ENCODE data around the gene NRAP.

The NRAP gene

DNA sequence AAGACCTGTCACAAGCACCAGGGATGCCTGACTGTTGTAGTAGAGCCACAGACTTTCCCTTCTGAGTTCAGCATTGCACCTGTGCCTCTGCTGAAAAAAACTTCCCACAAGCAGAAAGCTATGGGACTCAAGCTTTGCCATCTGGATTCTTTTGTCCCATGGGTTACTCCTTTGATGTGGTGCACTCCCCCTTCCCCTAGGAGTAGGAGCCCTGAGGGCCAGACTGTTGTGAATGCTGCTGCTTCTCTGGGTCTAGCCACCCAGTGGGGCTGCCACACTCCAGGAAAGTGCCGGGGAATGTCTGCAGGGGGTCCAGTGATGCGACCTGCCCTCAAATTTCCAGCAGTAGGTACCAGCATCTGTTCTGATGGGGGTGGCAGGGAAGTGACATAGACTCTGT lies 27.5 kb upstream of the NRAP start (continued):
- TF ChIP-seq, protein P1, sequence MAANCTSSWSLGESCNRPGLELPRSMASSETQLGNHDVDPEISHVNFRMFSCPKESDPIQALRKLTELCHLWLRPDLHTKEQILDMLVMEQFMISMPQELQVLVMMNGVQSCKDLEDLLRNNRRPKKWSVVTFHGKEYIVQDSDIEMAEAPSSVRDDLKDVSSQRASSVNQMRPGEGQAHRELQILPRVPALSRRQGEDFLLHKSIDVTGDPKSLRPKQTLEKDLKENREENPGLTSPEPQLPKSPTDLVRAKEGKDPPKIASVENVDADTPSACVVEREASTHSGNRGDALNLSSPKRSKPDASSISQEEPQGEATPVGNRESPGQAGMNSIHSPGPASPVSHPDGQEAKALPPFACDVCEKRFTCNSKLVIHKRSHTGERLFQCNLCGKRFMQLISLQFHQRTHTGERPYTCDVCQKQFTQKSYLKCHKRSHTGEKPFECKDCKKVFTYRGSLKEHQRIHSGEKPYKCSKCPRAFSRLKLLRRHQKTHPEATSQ (tag by site-specific recombination; IDR thresholded peaks at IDR 0.05) = no peak

DNA sequence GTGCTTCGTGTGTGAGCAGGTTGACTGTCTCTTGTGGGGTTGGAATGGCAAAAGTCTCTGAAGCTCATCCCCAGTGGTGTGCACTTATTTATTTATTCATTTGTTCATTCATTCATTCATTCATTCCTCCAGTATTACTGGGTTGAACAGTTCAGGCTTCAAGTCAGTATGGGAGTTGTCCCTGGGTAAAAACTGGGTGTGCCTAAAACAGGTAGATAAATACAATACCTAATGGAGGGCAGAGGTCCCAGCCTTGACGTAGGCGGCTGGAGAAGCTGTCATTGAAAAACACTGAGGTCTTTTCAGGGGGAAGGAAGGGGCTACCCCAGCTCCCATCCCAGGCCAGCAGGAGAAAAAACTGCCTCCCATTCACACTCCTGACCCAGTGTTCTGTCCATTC lies 26.9 kb upstream of the NRAP start:
- Histone ChIP-seq H3K4me1 (ENCODE audit: control insufficient read depth, insufficient read depth, low read length) (no peaks in the 10 kb centered on the region; the same call in 1 of the 2 replicates), H3K4me3 (ENCODE audit: low read depth, low read length) (no peak overlapping the region), H3K27ac (ENCODE audit: extremely low read depth, low read depth, low read length) (no peak overlapping the region), H3K9me3 (ENCODE audit: control insufficient read depth, insufficient read depth, low read depth, low read length) (no peaks in the 10 kb centered on the region), H3K36me3 (ENCODE audit: control insufficient read depth in 2 of 2, insufficient read depth in 1 of 2, low read length in 2 of 2) (peaks cover 0 to 12% of the 10 kb centered on the region in 2 experiments; a peak in 1 of 3 replicates)
- CTCF ChIA-PET = interaction anchor here (1.0 to 1.6 kb wide), 2 partner anchors 11 to 74 kb away, joined by 4 to 5 read pairs; partner anchors contain the start of gene CASP7
- POLR2A ChIA-PET = no interaction called here
- TF ChIP-seq SP3 (tag by site-specific recombination; IDR thresholded peaks at IDR 0.05) = no peak
- TF ChIP-seq ZNF211 (tag by site-specific recombination; IDR thresholded peaks at IDR 0.05; ENCODE audit: low read depth) = no peak
- no peak for TF ChIP-seq ZNF654 (tag by site-specific recombination; IDR thresholded peaks at IDR 0.05; ENCODE audit: low read depth)
- TF ChIP-seq, protein P2, sequence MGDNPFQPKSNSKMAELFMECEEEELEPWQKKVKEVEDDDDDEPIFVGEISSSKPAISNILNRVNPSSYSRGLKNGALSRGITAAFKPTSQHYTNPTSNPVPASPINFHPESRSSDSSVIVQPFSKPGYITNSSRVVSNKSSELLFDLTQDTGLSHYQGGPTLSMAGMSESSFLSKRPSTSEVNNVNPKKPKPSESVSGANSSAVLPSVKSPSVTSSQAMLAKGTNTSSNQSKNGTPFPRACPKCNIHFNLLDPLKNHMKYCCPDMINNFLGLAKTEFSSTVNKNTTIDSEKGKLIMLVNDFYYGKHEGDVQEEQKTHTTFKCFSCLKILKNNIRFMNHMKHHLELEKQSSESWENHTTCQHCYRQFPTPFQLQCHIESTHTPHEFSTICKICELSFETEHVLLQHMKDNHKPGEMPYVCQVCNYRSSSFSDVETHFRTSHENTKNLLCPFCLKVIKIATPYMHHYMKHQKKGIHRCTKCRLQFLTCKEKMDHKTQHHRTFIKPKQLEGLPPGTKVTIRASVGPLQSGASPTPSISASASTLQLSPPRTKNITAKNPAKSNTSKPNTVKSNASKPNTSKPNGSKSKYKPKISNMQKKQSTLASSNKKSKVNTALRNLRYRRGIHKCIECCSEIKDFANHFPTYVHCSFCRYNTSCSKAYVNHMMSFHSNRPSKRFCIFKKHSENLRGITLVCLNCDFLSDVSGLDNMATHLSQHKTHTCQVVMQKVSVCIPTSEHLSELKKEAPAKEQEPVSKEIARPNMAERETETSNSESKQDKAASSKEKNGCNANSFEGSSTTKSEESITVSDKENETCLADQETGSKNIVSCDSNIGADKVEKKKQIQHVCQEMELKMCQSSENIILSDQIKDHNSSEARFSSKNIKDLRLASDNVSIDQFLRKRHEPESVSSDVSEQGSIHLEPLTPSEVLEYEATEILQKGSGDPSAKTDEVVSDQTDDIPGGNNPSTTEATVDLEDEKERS (tag by site-specific recombination; IDR thresholded peaks at IDR 0.05) = no peak
- TF ChIP-seq ZNF404 (tag by site-specific recombination; IDR thresholded peaks at IDR 0.05) = no peak

DNA sequence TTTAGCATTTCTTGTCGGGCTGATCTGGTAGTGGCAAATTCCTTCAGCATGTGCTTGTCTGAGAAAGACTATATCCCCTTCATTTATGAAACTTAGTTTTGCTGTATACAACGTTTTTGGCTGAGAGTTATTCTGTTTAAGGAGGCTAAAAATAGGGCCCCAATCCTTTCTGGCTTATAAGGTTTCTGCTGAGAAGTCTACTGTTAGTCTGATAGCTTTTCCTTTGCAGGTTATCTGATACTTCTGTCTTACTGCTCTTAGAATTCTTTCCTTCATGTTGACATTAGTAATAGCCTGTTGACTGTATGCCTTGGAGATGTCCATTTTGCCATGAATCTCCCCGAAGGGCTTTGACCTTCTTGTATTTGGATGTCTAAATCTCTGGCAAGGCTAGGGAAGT lies 25.7 kb upstream of the NRAP start:
- POLR2A ChIA-PET = no interaction called here
- H3K4me3 ChIP-seq (ENCODE audit: low read depth, low read length) = no peak overlapping the region
- CTCF ChIA-PET = interaction anchor here (1.6 kb wide), 1 partner anchor 10 kb away, joined by 5 read pairs; the partner anchor contains the start of gene CASP7
- H3K27ac ChIP-seq (ENCODE audit: extremely low read depth, low read depth, low read length) = no peak overlapping the region
- no peaks in the 10 kb centered on the region; the same call in 1 of the 2 replicates for H3K4me1 ChIP-seq (ENCODE audit: control insufficient read depth, insufficient read depth, low read length)
- peaks cover 3% of the 10 kb centered on the region; the same call in 1 of the 2 replicates for H3K9me3 ChIP-seq (ENCODE audit: control insufficient read depth, insufficient read depth, low read depth, low read length)
- TF ChIP-seq ZNF664 (tag by site-specific recombination; IDR thresholded peaks at IDR 0.05) = no peak
- peaks cover 0 to 12% of the 10 kb centered on the region in 2 experiments; a peak in 1 of 3 replicates for H3K36me3 ChIP-seq (ENCODE audit: control insufficient read depth in 2 of 2, insufficient read depth in 1 of 2, low read length in 2 of 2)

DNA sequence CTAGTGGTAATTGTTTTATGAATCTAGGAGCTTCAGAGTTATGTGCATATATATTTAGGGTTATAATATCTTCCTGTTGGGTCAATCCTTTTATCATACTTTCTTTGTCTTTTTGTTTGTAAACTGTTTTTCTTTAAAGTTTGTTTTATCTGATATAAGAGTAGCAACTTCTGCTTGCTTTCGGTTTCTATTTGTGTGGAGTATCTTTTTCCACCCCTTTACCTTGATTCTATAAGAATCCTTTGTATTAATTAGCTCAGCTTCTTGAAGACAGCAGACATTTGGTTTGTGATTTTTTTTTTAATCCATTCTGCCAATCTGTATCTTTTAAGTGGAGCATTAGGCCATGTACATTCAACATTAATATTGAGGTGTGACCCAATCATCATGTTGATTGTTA lies 25.2 kb upstream of the NRAP start:
- TF ChIP-seq ZNF792 (tag by site-specific recombination; IDR thresholded peaks at IDR 0.05) = no peak
- no peak for TF ChIP-seq HOXD13 (CRISPR knock-in tag; IDR thresholded peaks at IDR 0.05; ENCODE audit: borderline replicate concordance)
- TF ChIP-seq ZNF544 (tag by site-specific recombination; IDR thresholded peaks at IDR 0.05) = no peak
- no peak for TF ChIP-seq ZNF292 (tag by site-specific recombination; IDR thresholded peaks at IDR 0.05; ENCODE audit: borderline replicate concordance, low read depth)
- TF ChIP-seq, protein P3, sequence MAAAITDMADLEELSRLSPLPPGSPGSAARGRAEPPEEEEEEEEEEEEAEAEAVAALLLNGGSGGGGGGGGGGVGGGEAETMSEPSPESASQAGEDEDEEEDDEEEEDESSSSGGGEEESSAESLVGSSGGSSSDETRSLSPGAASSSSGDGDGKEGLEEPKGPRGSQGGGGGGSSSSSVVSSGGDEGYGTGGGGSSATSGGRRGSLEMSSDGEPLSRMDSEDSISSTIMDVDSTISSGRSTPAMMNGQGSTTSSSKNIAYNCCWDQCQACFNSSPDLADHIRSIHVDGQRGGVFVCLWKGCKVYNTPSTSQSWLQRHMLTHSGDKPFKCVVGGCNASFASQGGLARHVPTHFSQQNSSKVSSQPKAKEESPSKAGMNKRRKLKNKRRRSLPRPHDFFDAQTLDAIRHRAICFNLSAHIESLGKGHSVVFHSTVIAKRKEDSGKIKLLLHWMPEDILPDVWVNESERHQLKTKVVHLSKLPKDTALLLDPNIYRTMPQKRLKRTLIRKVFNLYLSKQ (tag by site-specific recombination; IDR thresholded peaks at IDR 0.05; ENCODE audit: borderline replicate concordance) = no peak
- TF ChIP-seq ZNF549 (tag by site-specific recombination; IDR thresholded peaks at IDR 0.05) = no peak
- TF ChIP-seq, protein P4, sequence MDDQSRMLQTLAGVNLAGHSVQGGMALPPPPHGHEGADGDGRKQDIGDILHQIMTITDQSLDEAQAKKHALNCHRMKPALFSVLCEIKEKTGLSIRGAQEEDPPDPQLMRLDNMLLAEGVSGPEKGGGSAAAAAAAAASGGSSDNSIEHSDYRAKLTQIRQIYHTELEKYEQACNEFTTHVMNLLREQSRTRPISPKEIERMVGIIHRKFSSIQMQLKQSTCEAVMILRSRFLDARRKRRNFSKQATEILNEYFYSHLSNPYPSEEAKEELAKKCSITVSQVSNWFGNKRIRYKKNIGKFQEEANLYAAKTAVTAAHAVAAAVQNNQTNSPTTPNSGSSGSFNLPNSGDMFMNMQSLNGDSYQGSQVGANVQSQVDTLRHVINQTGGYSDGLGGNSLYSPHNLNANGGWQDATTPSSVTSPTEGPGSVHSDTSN (CRISPR knock-in tag; IDR thresholded peaks at IDR 0.05) = no peak
- TF ChIP-seq ZNF529 (tag by site-specific recombination; IDR thresholded peaks at IDR 0.05; ENCODE audit: insufficient replicate concordance) = no peak
- no peak for TF ChIP-seq ZNF174 (tag by site-specific recombination; IDR thresholded peaks at IDR 0.05)
- no peak for TF ChIP-seq BCL11B (tag by site-specific recombination; IDR thresholded peaks at IDR 0.05; ENCODE audit: low read depth)
- TF ChIP-seq, protein P5, sequence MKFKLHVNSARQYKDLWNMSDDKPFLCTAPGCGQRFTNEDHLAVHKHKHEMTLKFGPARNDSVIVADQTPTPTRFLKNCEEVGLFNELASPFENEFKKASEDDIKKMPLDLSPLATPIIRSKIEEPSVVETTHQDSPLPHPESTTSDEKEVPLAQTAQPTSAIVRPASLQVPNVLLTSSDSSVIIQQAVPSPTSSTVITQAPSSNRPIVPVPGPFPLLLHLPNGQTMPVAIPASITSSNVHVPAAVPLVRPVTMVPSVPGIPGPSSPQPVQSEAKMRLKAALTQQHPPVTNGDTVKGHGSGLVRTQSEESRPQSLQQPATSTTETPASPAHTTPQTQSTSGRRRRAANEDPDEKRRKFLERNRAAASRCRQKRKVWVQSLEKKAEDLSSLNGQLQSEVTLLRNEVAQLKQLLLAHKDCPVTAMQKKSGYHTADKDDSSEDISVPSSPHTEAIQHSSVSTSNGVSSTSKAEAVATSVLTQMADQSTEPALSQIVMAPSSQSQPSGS (tag by site-specific recombination; IDR thresholded peaks at IDR 0.05; ENCODE audit: low read depth) = no peak
- Histone ChIP-seq H3K9me3 (ENCODE audit: control insufficient read depth, insufficient read depth, low read depth, low read length) (peaks cover 3% of the 10 kb centered on the region; the same call in 1 of the 2 replicates), H3K36me3 (ENCODE audit: control insufficient read depth in 2 of 2, insufficient read depth in 1 of 2, low read length in 2 of 2) (peaks cover 1 to 12% of the 10 kb centered on the region in 2 experiments; a peak in 1 of 3 replicates), H3K4me1 (ENCODE audit: control insufficient read depth, insufficient read depth, low read length) (no peaks in the 10 kb centered on the region; the same call in 1 of the 2 replicates), H3K27ac (ENCODE audit: extremely low read depth, low read depth, low read length) (no peak overlapping the region), H3K4me3 (ENCODE audit: low read depth, low read length) (no peak overlapping the region)
- ChIA-PET CTCF (interaction anchor here (1.6 kb wide), 1 partner anchor 9 kb away, joined by 5 read pairs; the partner anchor contains the start of gene CASP7), POLR2A (no interaction called here)

All from HEK293 (cell line).